PFSK-1 (cell line): ENCODE results near the gene TENT4A.

Experiments used
- POLR2AphosphoS5 ChIP-seq: IDR thresholded peaks from 2 replicates; pipeline ENCODE4 v1.6.1; 2012; ENCODE audit warnings: low read depth, mild to moderate bottlenecking, control low read depth, low read length, moderate library complexity
- TAF1 ChIP-seq: IDR thresholded peaks from 2 replicates; pipeline ENCODE4 v1.6.1; 2012; ENCODE audit warnings: low read length, control low read depth, borderline replicate concordance; ENCODE audit not compliant: insufficient read depth
- TF ChIP-seq, protein P1 (sequence below), 2 experiments: IDR thresholded peaks; 2 replicates each; pipeline versions ENCODE4 v1.6.1 to v1.8.0; 2011 to 2012; ENCODE audit warnings: low read depth in 2 of 2, low read length in 2 of 2, control low read depth in 1 of 2, inconsistent platforms in 1 of 2, mild to moderate bottlenecking in 1 of 2, moderate library complexity in 1 of 2; ENCODE audit not compliant: insufficient read depth in 1 of 2

DNA sequence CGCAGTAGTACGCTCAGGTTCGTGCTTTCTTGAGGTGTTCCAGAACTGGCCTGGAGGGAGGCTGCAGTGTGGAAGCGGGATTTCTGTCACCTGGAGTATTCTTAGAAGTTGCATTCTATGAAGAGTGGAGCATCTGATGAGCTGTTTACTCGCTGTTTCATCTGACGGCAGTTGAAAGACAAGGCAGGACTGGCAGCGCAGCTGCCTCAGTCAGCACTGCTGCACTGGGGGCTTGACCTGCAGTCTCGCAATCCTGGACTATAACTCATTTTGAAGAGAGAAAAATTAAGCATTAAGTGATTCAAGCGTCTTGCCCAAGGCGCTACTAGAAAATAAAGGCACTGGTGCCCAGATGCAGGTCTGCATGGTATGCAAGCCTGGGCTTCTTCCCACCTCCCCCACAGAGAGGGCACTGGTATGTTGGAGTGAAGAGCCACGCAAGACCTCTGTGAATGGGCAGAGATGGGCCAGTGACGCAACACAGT is 10.6 kb downstream of the TENT4A start:
- TF ChIP-seq, protein P1, sequence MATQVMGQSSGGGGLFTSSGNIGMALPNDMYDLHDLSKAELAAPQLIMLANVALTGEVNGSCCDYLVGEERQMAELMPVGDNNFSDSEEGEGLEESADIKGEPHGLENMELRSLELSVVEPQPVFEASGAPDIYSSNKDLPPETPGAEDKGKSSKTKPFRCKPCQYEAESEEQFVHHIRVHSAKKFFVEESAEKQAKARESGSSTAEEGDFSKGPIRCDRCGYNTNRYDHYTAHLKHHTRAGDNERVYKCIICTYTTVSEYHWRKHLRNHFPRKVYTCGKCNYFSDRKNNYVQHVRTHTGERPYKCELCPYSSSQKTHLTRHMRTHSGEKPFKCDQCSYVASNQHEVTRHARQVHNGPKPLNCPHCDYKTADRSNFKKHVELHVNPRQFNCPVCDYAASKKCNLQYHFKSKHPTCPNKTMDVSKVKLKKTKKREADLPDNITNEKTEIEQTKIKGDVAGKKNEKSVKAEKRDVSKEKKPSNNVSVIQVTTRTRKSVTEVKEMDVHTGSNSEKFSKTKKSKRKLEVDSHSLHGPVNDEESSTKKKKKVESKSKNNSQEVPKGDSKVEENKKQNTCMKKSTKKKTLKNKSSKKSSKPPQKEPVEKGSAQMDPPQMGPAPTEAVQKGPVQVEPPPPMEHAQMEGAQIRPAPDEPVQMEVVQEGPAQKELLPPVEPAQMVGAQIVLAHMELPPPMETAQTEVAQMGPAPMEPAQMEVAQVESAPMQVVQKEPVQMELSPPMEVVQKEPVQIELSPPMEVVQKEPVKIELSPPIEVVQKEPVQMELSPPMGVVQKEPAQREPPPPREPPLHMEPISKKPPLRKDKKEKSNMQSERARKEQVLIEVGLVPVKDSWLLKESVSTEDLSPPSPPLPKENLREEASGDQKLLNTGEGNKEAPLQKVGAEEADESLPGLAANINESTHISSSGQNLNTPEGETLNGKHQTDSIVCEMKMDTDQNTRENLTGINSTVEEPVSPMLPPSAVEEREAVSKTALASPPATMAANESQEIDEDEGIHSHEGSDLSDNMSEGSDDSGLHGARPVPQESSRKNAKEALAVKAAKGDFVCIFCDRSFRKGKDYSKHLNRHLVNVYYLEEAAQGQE (IDR thresholded peaks at IDR 0.05; ENCODE audit: insufficient read depth in 1 of 2, low read depth in 2 of 2, low read length in 2 of 2): no peak
- TF ChIP-seq POLR2AphosphoS5: no peak
- no peak for TF ChIP-seq TAF1
